Measurements from ENCODE around the gene CDC14A. TPM values are rescaled to one million over a fixed set of nuclear protein-coding genes. Genes with fewer than 3 reads are reported as not detected.

The CDC14A gene
- total RNA-seq, 1 experiment from 2014 or later: 11.1 TPM

GRCh38 chr1:100482748-100483147, 130.4 kb downstream of the CDC14A start:
- Mint-ChIP-seq H3K9me3 (no peaks in the 10 kb centered on the region), H3K4me3 (no peak overlapping the region), H3K36me3 (no peaks in the 10 kb centered on the region), H3K27me3 (ENCODE audit: low read depth) (no peaks in the 10 kb centered on the region), H3K27ac (no peak overlapping the region), H3K4me1 (peaks cover 4% of the 10 kb centered on the region; the same call in 1 of the 2 replicates)
- ChIA-PET POLR2A (interaction anchor here (0.6 kb wide), 1 partner anchor 300 kb away, joined by 3 read pairs; no protein-coding TSS in a partner anchor), CTCF (no interaction called here)
- TF ChIP-seq USF2 (CRISPR knock-in tag; IDR thresholded peaks at IDR 0.05): no peak
- no peak for ATAC-seq
- DNase-seq (ENCODE audit: low spot score): no peak

- TF ChIP-seq NFATC4 (CRISPR knock-in tag; IDR thresholded peaks at IDR 0.05): no peak
- no peak for TF ChIP-seq TCF7 (CRISPR knock-in tag; IDR thresholded peaks at IDR 0.05; ENCODE audit: low read depth)
- no peak for TF ChIP-seq FOXP4 (CRISPR knock-in tag; IDR thresholded peaks at IDR 0.05)
- no peak for TF ChIP-seq ZNF219 (CRISPR knock-in tag; IDR thresholded peaks at IDR 0.05; ENCODE audit: borderline replicate concordance)
- no peak for TF ChIP-seq ZNF396 (CRISPR knock-in tag; IDR thresholded peaks at IDR 0.05; ENCODE audit: borderline replicate concordance)
- TF ChIP-seq IRF1 (CRISPR knock-in tag; IDR thresholded peaks at IDR 0.05): no peak
- no peak for TF ChIP-seq RELA (CRISPR knock-in tag; IDR thresholded peaks at IDR 0.05; ENCODE audit: borderline replicate concordance)
- TF ChIP-seq ERG (CRISPR knock-in tag; IDR thresholded peaks at IDR 0.05): no peak
- no peak for TF ChIP-seq SMAD4 (CRISPR knock-in tag; IDR thresholded peaks at IDR 0.05)
- TF ChIP-seq ZNF232 (CRISPR knock-in tag; IDR thresholded peaks at IDR 0.05): no peak
- no peak for TF ChIP-seq ATF1 (CRISPR knock-in tag; IDR thresholded peaks at IDR 0.05)
- no peak for TF ChIP-seq RORB (CRISPR knock-in tag; IDR thresholded peaks at IDR 0.05)
- no peak for TF ChIP-seq ZSCAN18 (CRISPR knock-in tag; IDR thresholded peaks at IDR 0.05)
- no peak for TF ChIP-seq ZMAT4 (CRISPR knock-in tag; IDR thresholded peaks at IDR 0.05)
- TF ChIP-seq ATF3 (CRISPR knock-in tag; conservative IDR thresholded peaks at IDR 0.05): no peak
- TF ChIP-seq PRDM15 (CRISPR knock-in tag; IDR thresholded peaks at IDR 0.05): no peak
- TF ChIP-seq HMGXB4 (CRISPR knock-in tag; IDR thresholded peaks at IDR 0.05): no peak
- no peak for TF ChIP-seq FOXP1 (CRISPR knock-in tag; IDR thresholded peaks at IDR 0.05; ENCODE audit: borderline replicate concordance)
Measured at GRCh38 chr1:100483230-100483629, 130.9 kb downstream of the CDC14A start.

More at GRCh38 chr1:100483230-100483629, 130.9 kb downstream of the CDC14A start:
- DNase-seq (ENCODE audit: low spot score): no peak
- H3K4me3 Mint-ChIP-seq: no peak overlapping the region
- H3K27ac Mint-ChIP-seq: no peak overlapping the region
- no peaks in the 10 kb centered on the region for H3K27me3 Mint-ChIP-seq (ENCODE audit: low read depth)
- ChIA-PET CTCF (no interaction called here), POLR2A (no interaction called here)
- H3K4me1 Mint-ChIP-seq: peaks cover 4% of the 10 kb centered on the region; the same call in 1 of the 2 replicates
- H3K9me3 Mint-ChIP-seq: no peaks in the 10 kb centered on the region
- no peaks in the 10 kb centered on the region for H3K36me3 Mint-ChIP-seq
- no peak for ATAC-seq
